ENCODE measurements around the gene PRR33.
"Not testable (repeated sequence)": the region's sequence is repeated elsewhere in the genome, so short reads cannot be mapped to it uniquely, and the experiment has no call there.

Gene PRR33

GRCh38 chr11:1891831-1892115 lies at the start of gene PRR33:
TSS of gene PRR33 (minus strand) at chr11:1891895. CDS start at chr11:1890584, 1,311 bp downstream.
- peaks cover 74% of the 10 kb centered on the region for H3K27me3 ChIP-seq (ENCODE audit: insufficient read depth, low read depth)
- no peaks in the 10 kb centered on the region for H4K20me1 ChIP-seq (ENCODE audit: insufficient read depth)
- no peak within 1 kb of the TSS for H3K4me3 ChIP-seq (IDR thresholded peaks at IDR 0.05; ENCODE audit: insufficient read depth, low read depth, low read length)
- no peaks in the 10 kb centered on the region for H3K4me1 ChIP-seq (ENCODE audit: low read depth, poor library complexity, severe bottlenecking)
- H3K36me3 ChIP-seq (ENCODE audit: insufficient read depth), result no peaks in the 10 kb centered on the region
- no peak within 1 kb of the TSS for H3K4me2 ChIP-seq
- H3K9ac ChIP-seq, result no peak within 1 kb of the TSS
- no peak within 1 kb of the TSS for H3K27ac ChIP-seq
- H3K79me2 ChIP-seq (ENCODE audit: insufficient read depth, low read depth), result no peaks in the 10 kb centered on the region
- no peak for TF ChIP-seq CTCF (conservative IDR thresholded peaks at IDR 0.05; ENCODE audit: low read depth, low read length)
- H2AFZ ChIP-seq (ENCODE audit: low read depth), result no peak within 1 kb of the TSS

- not testable (repeated sequence) for H3K27ac ChIP-seq; H3K79me2 ChIP-seq (ENCODE audit: insufficient read depth, low read depth); H3K4me3 ChIP-seq (IDR thresholded peaks at IDR 0.05; ENCODE audit: insufficient read depth, low read depth, low read length); H2AFZ ChIP-seq (ENCODE audit: low read depth); H4K20me1 ChIP-seq (ENCODE audit: insufficient read depth); H3K4me2 ChIP-seq; H3K9ac ChIP-seq; H3K36me3 ChIP-seq (ENCODE audit: insufficient read depth)
- H3K27me3 ChIP-seq (ENCODE audit: insufficient read depth, low read depth), result peaks cover 58% of the 10 kb centered on the region
- peaks cover 11% of the 10 kb centered on the region for H3K4me1 ChIP-seq (ENCODE audit: low read depth, poor library complexity, severe bottlenecking)
These were observed 48.1 kb upstream of the PRR33 start for GRCh38 chr11:1939788-1940187.

DNA sequence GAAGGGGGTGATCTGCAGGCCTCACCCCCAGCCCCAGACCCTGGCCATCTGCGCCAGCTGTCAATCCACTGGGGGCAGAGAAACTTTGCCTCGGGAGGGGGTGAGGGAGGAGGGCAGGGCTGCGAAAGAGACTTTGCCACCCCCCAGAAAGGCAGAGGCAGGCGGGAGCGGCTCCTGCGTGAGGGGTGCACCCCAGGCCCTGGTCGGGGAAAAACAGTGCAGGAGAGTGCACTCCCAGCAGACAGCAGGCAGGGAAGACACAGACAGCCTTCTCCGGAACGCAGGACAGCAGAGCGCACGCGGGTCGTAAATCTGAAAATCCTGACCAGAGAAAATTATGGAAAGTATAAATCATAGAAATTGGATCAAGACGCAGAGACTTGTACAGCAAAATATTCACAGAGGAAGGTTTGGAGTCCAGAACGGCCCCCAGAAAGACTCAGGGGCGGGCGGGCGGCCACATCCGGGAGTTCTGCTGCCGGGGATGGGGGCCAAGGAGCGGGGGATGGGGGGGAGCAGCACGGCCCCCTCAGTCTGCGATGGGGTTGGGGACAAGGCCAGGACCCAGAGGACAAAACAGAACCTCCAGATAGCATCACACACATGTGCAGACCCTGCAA lies 47.4 kb upstream of the PRR33 start:
- H3K4me2 ChIP-seq, result no peak overlapping the region

DNA sequence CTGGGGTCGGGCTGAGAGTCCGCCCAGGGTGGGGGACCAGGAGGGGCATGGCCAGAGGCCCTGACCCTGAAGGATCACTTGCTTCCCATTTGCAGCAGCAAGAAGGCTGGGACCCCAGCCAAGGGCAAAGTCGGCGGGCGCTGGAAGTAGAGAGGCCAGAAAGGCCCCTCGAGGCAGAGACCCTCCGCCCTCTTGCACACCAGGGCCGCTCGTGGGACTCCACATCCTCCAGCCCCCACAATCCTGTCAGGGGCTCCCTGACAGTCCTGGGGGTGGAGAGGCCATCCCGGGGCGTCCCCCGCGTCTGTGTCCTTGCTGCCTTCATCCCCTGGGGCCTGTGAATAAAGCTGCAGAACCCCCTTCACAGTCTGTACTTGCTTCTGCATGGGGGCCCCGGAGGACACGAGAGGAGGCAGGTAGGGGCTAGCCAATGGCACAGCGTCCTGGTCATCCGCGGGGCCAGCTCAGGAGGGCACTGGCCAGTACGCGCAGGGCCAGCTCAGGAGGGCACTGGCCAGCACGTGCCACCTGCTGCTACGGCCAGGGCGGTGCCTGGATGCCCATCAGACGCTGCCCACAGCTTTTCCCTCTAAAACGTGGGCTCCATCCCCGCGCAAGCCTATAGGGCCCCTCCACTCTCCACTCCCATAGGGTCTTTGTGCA lies 46.8 kb upstream of the PRR33 start:
- TF ChIP-seq CTCF (conservative IDR thresholded peaks at IDR 0.05; ENCODE audit: low read depth, low read length), result no peak
- no peak overlapping the region for H3K27ac ChIP-seq
- no peaks in the 10 kb centered on the region for H4K20me1 ChIP-seq (ENCODE audit: insufficient read depth)
- H3K36me3 ChIP-seq (ENCODE audit: insufficient read depth), result no peaks in the 10 kb centered on the region
- no peak overlapping the region for H2AFZ ChIP-seq (ENCODE audit: low read depth)
- H3K4me1 ChIP-seq (ENCODE audit: low read depth, poor library complexity, severe bottlenecking), result peaks cover under 1% of the 10 kb centered on the region
- H3K4me3 ChIP-seq (IDR thresholded peaks at IDR 0.05; ENCODE audit: insufficient read depth, low read depth, low read length), result no peak overlapping the region
- no peak overlapping the region for H3K9ac ChIP-seq
- H3K27me3 ChIP-seq (ENCODE audit: insufficient read depth, low read depth), result peaks cover 67% of the 10 kb centered on the region
- H3K4me2 ChIP-seq, result no peak overlapping the region
- H3K79me2 ChIP-seq (ENCODE audit: insufficient read depth, low read depth), result no peaks in the 10 kb centered on the region

More for the DNA sequence above, 47.4 kb upstream of the PRR33 start:
- H3K36me3 ChIP-seq (ENCODE audit: insufficient read depth), result no peaks in the 10 kb centered on the region
- no peak overlapping the region for H3K4me3 ChIP-seq (IDR thresholded peaks at IDR 0.05; ENCODE audit: insufficient read depth, low read depth, low read length)
- H3K27me3 ChIP-seq (ENCODE audit: insufficient read depth, low read depth), result peaks cover 61% of the 10 kb centered on the region
- no peak overlapping the region for H3K27ac ChIP-seq
- no peak for TF ChIP-seq CTCF (conservative IDR thresholded peaks at IDR 0.05; ENCODE audit: low read depth, low read length)
- H2AFZ ChIP-seq (ENCODE audit: low read depth), result no peak overlapping the region
- H3K79me2 ChIP-seq (ENCODE audit: insufficient read depth, low read depth), result no peaks in the 10 kb centered on the region
- H4K20me1 ChIP-seq (ENCODE audit: insufficient read depth), result no peaks in the 10 kb centered on the region
- H3K4me1 ChIP-seq (ENCODE audit: low read depth, poor library complexity, severe bottlenecking), result peaks cover 7% of the 10 kb centered on the region
- H3K9ac ChIP-seq, result no peak overlapping the region

- Histone ChIP-seq H3K4me3 (IDR thresholded peaks at IDR 0.05; ENCODE audit: insufficient read depth, low read depth, low read length) (no peak overlapping the region), H3K79me2 (ENCODE audit: insufficient read depth, low read depth) (no peaks in the 10 kb centered on the region), H4K20me1 (ENCODE audit: insufficient read depth) (no peaks in the 10 kb centered on the region), H3K27me3 (ENCODE audit: insufficient read depth, low read depth) (peaks cover 71% of the 10 kb centered on the region), H3K4me2 (no peak overlapping the region), H3K27ac (no peak overlapping the region), H3K9ac (no peak overlapping the region), H3K36me3 (ENCODE audit: insufficient read depth) (no peaks in the 10 kb centered on the region), H2AFZ (ENCODE audit: low read depth) (no peak overlapping the region), H3K4me1 (ENCODE audit: low read depth, poor library complexity, severe bottlenecking) (no peaks in the 10 kb centered on the region)
- no peak for TF ChIP-seq CTCF (conservative IDR thresholded peaks at IDR 0.05; ENCODE audit: low read depth, low read length)
These were observed 46.1 kb upstream of the PRR33 start for GRCh38 chr11:1937616-1938342.
